Ishikawa (cell line): ENCODE measurements around the gene ABL1.

Source experiments
- CEBPB ChIP-seq: IDR thresholded peaks from 2 replicates; pipeline ENCODE4 v1.6.1; 2012
- CREB1 ChIP-seq: IDR thresholded peaks from 2 replicates; pipeline ENCODE4 v1.6.1; 2012; ENCODE audit warnings: low read depth
- EGR1 ChIP-seq: IDR thresholded peaks from 2 replicates; pipeline ENCODE4 v1.6.1; 2012
- EP300 ChIP-seq: IDR thresholded peaks from 2 replicates; pipeline ENCODE4 v1.6.1; 2012; ENCODE audit warnings: borderline replicate concordance
- FOXM1 ChIP-seq: IDR thresholded peaks from 2 replicates; pipeline ENCODE4 v1.6.1; 2012; ENCODE audit warnings: low read depth, borderline replicate concordance
- MAX ChIP-seq: IDR thresholded peaks from 2 replicates; pipeline ENCODE4 v1.6.1; 2012
- NFIC ChIP-seq: IDR thresholded peaks from 2 replicates; pipeline ENCODE4 v1.6.1; 2012
- RAD21 ChIP-seq: IDR thresholded peaks from 2 replicates; pipeline ENCODE4 v1.6.1; 2012; ENCODE audit warnings: low read depth
- REST ChIP-seq: IDR thresholded peaks from 2 replicates; pipeline ENCODE4 v1.6.1; 2012; ENCODE audit warnings: low read depth, mild to moderate bottlenecking
- TAF1 ChIP-seq: IDR thresholded peaks from 2 replicates; pipeline ENCODE4 v1.6.1; 2012; ENCODE audit warnings: low read depth, mild to moderate bottlenecking
- TCF12 ChIP-seq: IDR thresholded peaks from 2 replicates; pipeline ENCODE4 v1.6.1; 2012; ENCODE audit warnings: low read depth
- TEAD4 ChIP-seq: IDR thresholded peaks from 2 replicates; pipeline ENCODE4 v1.6.1; 2012
- USF1 ChIP-seq: IDR thresholded peaks from 2 replicates; pipeline ENCODE4 v1.6.1; 2012
- YY1 ChIP-seq: IDR thresholded peaks from 2 replicates; pipeline ENCODE4 v1.6.1; 2012; ENCODE audit warnings: low read depth
- ZBTB7A ChIP-seq: IDR thresholded peaks from 2 replicates; pipeline ENCODE4 v1.6.1; 2012; ENCODE audit warnings: low read depth

The ABL1 gene

GRCh38 chr9:130829762-130830161, 5.3 kb upstream of the ABL1 start:
- TF ChIP-seq CEBPB (no peak), TCF12 (no peak), NFIC (no peak)

GRCh38 chr9:130830231-130830760, 4.8 kb upstream of the ABL1 start:
- TF ChIP-seq NFIC, result no peak
- no peak for TF ChIP-seq TEAD4
- TF ChIP-seq RAD21, result no peak
- TF ChIP-seq TAF1, result no peak
- TF ChIP-seq EGR1, result no peak
- TF ChIP-seq YY1, result no peak
- TF ChIP-seq REST, result no peak
- TF ChIP-seq FOXM1, result no peak
- TF ChIP-seq EP300, result no peak
- no peak for TF ChIP-seq MAX

GRCh38 chr9:130831077-130831476, 4.0 kb upstream of the ABL1 start:
- TF ChIP-seq TEAD4 (no peak), YY1 (no peak), USF1 (no peak), ZBTB7A (no peak), EP300 (no peak), CREB1 (no peak), NFIC (no peak)

GRCh38 chr9:130833031-130833990, 1.7 kb upstream of the ABL1 start:
- no peak for TF ChIP-seq CEBPB
- TF ChIP-seq MAX, result no peak
- TF ChIP-seq YY1, result no peak
- no peak for TF ChIP-seq EGR1
- no peak for TF ChIP-seq RAD21
- no peak for TF ChIP-seq NFIC
- TF ChIP-seq REST, result no peak
- TF ChIP-seq USF1, result no peak
- TF ChIP-seq TEAD4, result no peak
- no peak for TF ChIP-seq CREB1
- no peak for TF ChIP-seq ZBTB7A
- TF ChIP-seq FOXM1, result no peak
- no peak for TF ChIP-seq EP300

GRCh38 chr9:130835441-130836298, 616 bp downstream of the ABL1 start:
- TF ChIP-seq REST, result no peak
- TF ChIP-seq TAF1, result peak; percentile 22; the same call in 1 of the 2 replicates
- TF ChIP-seq ZBTB7A, result no peak
- no peak for TF ChIP-seq TEAD4
